ENCODE data around the gene PARD3. TPM values are rescaled to one million over a fixed set of nuclear protein-coding genes. Genes with fewer than 3 reads are reported as not detected.

Gene PARD3
- total and polyA plus RNA-seq, 2 donors from 2014 or later = 21.1 to 47.5 TPM

GRCh38 chr10:34235164-34235832, 579.8 kb downstream of the PARD3 start:
- H3K4me3 ChIP-seq (ENCODE audit: low read length in 3 of 3) = no peak overlapping the region
- H3K36me3 ChIP-seq (ENCODE audit: control insufficient read depth in 2 of 3, insufficient read depth in 3 of 3, low read length in 3 of 3) = no peaks in the 10 kb centered on the region
- TF ChIP-seq CTCF (IDR thresholded peaks at IDR 0.05; ENCODE audit: borderline replicate concordance, extremely low read depth, insufficient read depth) = no peak
- no peak for DNase-seq
- H3K9ac ChIP-seq (ENCODE audit: low read length in 3 of 3) = no peak overlapping the region
- FAIRE-seq = no peak
- no peaks in the 10 kb centered on the region for H3K9me3 ChIP-seq (ENCODE audit: control insufficient read depth in 2 of 3, insufficient read depth in 1 of 3, low read length in 3 of 3)
- no peak overlapping the region for H3K27ac ChIP-seq (ENCODE audit: low read depth in 2 of 2, low read length in 2 of 2)
- H3K4me1 ChIP-seq (ENCODE audit: control insufficient read depth in 2 of 3, insufficient read depth in 2 of 3, low read depth in 1 of 3, low read length in 3 of 3) = no peaks in the 10 kb centered on the region
- intact Hi-C loops (cut with DNase I) = no loop called here
- H3K27me3 ChIP-seq (ENCODE audit: control insufficient read depth, insufficient read depth, low read length) = no peaks in the 10 kb centered on the region

GRCh38 chr10:34232481-34232880, 582.6 kb downstream of the PARD3 start:
- Histone ChIP-seq H3K27me3 (ENCODE audit: control insufficient read depth, insufficient read depth, low read length) (no peaks in the 10 kb centered on the region), H3K36me3 (ENCODE audit: control insufficient read depth in 2 of 3, insufficient read depth in 3 of 3, low read length in 3 of 3) (no peaks in the 10 kb centered on the region), H3K4me3 (ENCODE audit: low read length in 3 of 3) (no peak overlapping the region), H3K9ac (ENCODE audit: low read length in 3 of 3) (no peak overlapping the region), H3K27ac (ENCODE audit: low read depth in 2 of 2, low read length in 2 of 2) (no peak overlapping the region), H3K4me1 (ENCODE audit: control insufficient read depth in 2 of 3, insufficient read depth in 2 of 3, low read depth in 1 of 3, low read length in 3 of 3) (no peaks in the 10 kb centered on the region), H3K9me3 (ENCODE audit: control insufficient read depth in 2 of 3, insufficient read depth in 1 of 3, low read length in 3 of 3) (no peaks in the 10 kb centered on the region)
- FAIRE-seq (no peak), DNase-seq (no peak)
- intact Hi-C loops (cut with DNase I) = no loop called here
- TF ChIP-seq CTCF (IDR thresholded peaks at IDR 0.05; ENCODE audit: borderline replicate concordance, extremely low read depth, insufficient read depth) = no peak

- DNase-seq (no peak), FAIRE-seq (no peak)
- no peaks in the 10 kb centered on the region for H3K9me3 ChIP-seq (ENCODE audit: control insufficient read depth in 2 of 3, insufficient read depth in 1 of 3, low read length in 3 of 3)
Observed at GRCh38 chr10:34231441-34232180, 583.5 kb downstream of the PARD3 start.

More at GRCh38 chr10:34231441-34232180, 583.5 kb downstream of the PARD3 start:
- intact Hi-C loops (cut with DNase I) = no loop called here
- H3K27me3 ChIP-seq (ENCODE audit: control insufficient read depth, insufficient read depth, low read length) = no peaks in the 10 kb centered on the region
- H3K9ac ChIP-seq (ENCODE audit: low read length in 3 of 3) = no peak overlapping the region
- H3K36me3 ChIP-seq (ENCODE audit: control insufficient read depth in 2 of 3, insufficient read depth in 3 of 3, low read length in 3 of 3) = no peaks in the 10 kb centered on the region
- no peaks in the 10 kb centered on the region for H3K4me1 ChIP-seq (ENCODE audit: control insufficient read depth in 2 of 3, insufficient read depth in 2 of 3, low read depth in 1 of 3, low read length in 3 of 3)
- H3K4me3 ChIP-seq (ENCODE audit: low read length in 3 of 3) = no peak overlapping the region
- H3K27ac ChIP-seq (ENCODE audit: low read depth in 2 of 2, low read length in 2 of 2) = no peak overlapping the region
- TF ChIP-seq CTCF (IDR thresholded peaks at IDR 0.05; ENCODE audit: borderline replicate concordance, extremely low read depth, insufficient read depth) = no peak

Data from kidney (tissue), 14 donors.